ENCODE data around the gene CADM2.

- no peak for TF ChIP-seq CTCF (IDR thresholded peaks at IDR 0.05)
- TF ChIP-seq POLR2A (IDR thresholded peaks at IDR 0.05) = no peak
Observed at GRCh38 chr3:85384372-85384771, 425.6 kb downstream of the CADM2 start.

Measured in thyroid gland (tissue), 4 donors.